GM18951 (cell line): Measurements from ENCODE around the gene RAB44.

ENCODE experiments used
- POLR2A ChIP-seq: IDR thresholded peaks from 4 replicates; pipeline ENCODE4 v1.6.1; 2011; ENCODE audit warnings: mild to moderate bottlenecking; ENCODE audit not compliant: insufficient read length, insufficient read depth; ENCODE audit errors: extremely low read depth
- in situ Hi-C: fragments of 300-500 bp; cut with MboI; formaldehyde crosslinking; loops from one replicate; pipeline ENCODE4 v1.12.0; 2022; ENCODE audit warnings: low sequenced_read_pairs, mixed read lengths, inconsistent platforms; ENCODE audit not compliant: unreplicated experiment

RAB44 gene

DNA sequence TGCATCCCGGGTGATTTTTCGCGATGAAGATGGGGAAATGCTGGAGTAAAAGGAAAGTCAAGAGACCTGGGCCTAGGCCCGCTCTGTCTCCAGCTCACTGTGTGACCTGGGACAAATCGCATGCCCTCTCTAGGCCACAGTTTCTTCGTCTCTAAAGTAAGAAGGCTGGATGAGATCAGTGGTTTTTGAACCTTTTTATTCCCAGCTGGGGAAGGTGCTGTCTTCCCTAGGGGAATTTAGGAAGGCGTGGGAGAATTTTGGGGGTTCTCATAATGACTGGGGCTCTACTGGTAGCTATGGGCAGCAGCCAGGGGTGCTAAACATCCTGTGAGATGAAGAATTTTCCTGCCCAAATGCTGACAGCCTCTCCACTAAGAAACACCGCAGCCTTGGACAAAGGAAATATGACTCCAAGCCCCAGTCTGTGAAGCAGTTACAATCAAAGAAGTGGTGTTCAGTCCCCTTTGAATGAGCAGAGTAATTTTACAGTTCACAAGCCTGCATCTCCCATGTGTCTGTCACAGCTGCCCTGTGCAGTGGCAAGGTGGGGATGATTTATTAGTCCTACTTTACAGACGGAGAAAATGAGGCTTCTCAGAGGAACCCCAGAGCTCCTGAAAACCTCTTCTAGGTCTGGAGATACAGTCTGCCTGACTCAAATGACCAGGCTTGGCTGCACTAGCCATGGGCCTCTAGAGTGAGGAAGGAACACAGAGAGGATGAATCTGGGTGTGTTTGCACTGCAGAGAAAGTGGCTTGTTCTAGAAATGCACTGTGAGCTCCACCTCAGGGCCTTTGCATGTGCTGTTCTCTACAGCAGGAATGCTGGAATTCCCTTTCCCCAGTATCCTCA, 57.2 kb downstream of the RAB44 start:
- in situ Hi-C loops = loop anchor here (10.0 kb wide), 1 partner anchor 130 kb away; no protein-coding TSS in a partner anchor
- TF ChIP-seq POLR2A = no peak

DNA sequence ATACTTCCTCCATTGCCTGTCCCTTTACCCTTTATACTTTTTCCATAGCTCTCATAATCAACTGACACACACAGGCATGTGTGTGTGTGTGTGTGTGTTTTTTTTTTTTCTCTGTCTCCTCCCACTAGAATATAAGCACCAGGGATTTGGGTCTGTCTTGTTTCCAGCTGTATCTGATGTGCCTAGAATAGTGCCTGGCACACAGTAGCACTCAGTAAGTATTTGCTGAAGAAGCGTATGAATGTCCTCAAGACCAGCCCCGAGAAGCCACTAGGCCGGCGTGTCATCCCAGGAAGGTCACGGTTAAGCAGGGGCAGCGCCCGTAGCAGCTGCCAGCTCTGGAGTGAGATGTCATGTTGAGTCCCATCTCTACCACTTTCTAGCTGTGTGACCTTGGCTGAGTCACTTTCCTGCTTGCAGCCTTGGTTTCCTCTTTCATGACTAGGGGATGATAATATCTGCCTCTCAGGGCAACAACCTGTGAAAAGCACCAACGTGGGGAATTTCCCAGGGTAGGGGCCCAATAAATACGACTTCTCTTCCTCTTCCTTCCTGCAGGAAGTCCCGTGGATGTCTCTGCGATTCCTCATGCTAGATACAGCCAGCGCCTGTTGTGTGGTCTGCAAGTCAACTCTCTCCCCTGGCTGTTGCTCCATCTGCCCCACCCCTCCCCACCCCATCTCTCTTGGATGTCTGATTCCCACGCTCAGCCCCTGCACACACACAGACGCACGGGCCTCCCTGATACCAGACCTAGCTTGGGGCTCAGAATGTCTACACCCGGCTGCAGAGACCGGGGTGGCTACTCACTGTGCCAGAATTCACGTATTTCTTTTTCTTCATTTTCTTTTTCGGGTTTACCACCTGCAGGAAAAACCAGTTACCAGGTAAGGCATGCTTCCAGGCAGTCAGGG, 58.1 kb downstream of the RAB44 start:
- in situ Hi-C loops = loop anchor here (10.0 kb wide), 1 partner anchor 131 kb away; no protein-coding TSS in a partner anchor
- peak; percentile 44 for TF ChIP-seq POLR2A

DNA sequence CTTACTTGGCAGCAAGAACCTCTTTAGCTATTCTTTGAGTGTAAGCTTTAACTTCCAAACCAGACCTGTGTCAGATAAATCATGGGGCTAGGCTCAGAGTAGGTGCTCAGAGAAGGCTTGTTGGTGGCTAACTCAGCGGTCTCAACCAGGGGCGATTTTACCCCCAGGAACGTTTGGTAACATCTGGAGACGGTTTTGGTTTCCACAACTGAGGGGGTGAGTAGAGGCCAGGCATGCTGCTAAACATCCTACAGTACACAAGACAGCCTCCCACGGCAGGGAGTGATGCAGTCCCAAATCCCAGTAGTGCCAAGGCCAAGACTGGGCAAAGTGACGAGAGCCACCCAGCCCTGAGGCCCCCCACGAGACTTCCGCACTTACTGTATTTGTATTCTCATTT, 59.2 kb downstream of the RAB44 start:
- peak; percentile 40 for TF ChIP-seq POLR2A
- in situ Hi-C loops = loop anchor here (10.0 kb wide), 1 partner anchor 132 kb away; no protein-coding TSS in a partner anchor

- in situ Hi-C loops = loop anchor here (10.0 kb wide), 1 partner anchor 132 kb away; no protein-coding TSS in a partner anchor
- no peak for TF ChIP-seq POLR2A
These were observed 59.6 kb downstream of the RAB44 start for GRCh38 chr6:36757206-36757605.

DNA sequence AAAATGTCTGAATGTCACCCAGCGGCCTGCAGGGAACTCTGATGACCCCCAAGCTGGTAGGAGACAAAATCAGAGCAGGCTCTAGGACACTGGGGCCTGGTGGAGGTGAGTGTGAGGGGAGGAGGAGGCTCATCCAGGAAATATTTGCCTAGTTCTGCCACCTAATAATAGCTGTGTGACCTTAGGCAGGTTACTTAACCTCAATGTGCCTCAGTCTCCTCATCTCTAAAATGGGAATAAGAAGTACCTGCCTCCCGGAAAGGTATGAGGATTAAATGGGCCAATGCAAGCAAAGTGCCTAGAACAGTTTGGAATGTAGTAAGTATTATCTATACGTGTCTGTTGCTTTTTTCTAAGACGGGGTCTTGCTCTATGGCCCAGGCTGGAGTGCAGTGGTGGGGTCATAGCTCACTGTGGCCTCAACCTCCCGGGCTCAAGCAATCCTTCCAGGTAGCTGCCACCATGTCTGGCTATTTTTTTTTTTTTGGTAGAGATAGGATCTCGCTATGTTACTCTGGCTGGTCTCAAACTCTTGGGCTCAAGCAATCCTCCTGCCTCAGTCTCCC, 60.4 kb downstream of the RAB44 start:
- no peak for TF ChIP-seq POLR2A
- in situ Hi-C loops = loop anchor here (10.0 kb wide), 1 partner anchor 133 kb away; no protein-coding TSS in a partner anchor

DNA sequence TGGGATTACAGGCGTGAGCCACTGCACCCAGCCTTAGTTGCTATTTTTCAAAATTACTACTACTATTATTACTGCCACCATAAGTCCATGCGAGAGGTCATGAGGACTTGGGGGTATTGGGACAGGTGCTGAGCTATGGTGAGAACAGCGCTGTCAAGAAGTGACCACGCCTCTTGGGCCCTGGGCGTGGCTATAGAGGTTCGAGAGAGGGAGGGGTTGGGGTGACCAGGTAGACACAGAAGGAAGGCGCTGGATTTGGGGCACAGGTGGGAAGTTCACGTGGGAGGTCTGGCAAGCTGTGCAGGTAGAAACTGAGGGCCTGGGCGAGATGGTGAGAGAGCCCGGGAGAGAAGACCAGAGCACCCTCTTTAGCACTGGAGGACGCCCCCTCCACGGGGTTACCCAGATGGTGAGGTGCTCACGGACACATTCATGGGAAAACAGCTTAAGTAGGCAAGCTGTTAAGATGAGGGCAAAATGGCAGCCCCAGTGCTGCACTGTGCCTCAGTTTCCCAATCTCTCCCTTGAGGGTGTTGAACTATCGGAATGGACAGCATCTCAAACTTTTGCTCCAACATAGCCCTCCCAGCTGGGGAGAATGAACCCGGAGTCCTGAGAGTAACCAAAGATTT, 61.0 kb downstream of the RAB44 start:
- no peak for TF ChIP-seq POLR2A
- in situ Hi-C loops = loop anchor here (10.0 kb wide), 1 partner anchor 134 kb away; no protein-coding TSS in a partner anchor

- in situ Hi-C loops = loop anchor here (10.0 kb wide), 1 partner anchor 134 kb away; no protein-coding TSS in a partner anchor
- no peak for TF ChIP-seq POLR2A
These were observed 61.6 kb downstream of the RAB44 start for GRCh38 chr6:36759148-36759759.

DNA sequence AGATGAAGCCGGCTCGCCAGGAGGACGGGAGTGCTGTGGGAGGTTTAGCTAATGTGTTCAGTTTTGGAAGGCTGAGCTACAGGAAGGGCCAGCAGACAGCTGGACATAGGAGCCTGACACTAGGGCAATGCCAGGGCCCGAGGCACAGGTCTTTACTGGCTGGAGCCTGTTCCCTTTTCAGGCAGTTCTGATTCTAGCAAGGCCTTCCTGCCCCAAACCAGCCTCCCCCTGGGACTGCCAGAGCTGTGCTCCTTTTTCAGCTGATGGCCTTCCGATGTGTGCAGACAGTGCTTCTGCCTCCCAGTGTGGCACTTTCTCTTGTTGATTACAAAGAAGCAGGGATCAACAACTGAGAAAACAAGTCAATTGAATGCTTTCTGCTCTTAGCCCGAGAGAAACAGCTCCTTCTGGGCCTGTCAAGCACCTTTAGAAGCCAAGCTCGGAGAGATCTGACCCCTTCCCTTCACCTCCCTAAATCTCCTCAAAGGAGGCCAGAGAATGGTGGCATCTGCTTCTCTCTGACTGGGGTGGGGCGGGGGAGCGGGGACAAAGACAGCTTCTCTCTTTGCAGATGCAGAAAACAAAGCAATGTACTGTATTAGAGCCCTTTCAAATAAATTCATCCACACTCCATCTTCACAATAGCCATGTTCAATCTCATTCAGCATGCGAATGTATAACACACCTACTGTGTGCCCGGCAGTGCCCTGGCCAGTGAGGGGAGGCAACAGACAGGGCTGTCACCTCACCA, 63.2 kb downstream of the RAB44 start:
- TF ChIP-seq POLR2A = no peak
- in situ Hi-C loops = no loop called here

GRCh38 chr6:36762123-36762522, 64.5 kb downstream of the RAB44 start:
- in situ Hi-C loops = no loop called here
- no peak for TF ChIP-seq POLR2A

- TF ChIP-seq POLR2A = no peak
- in situ Hi-C loops = no loop called here
These were observed 67.6 kb downstream of the RAB44 start for GRCh38 chr6:36765190-36765589.

DNA sequence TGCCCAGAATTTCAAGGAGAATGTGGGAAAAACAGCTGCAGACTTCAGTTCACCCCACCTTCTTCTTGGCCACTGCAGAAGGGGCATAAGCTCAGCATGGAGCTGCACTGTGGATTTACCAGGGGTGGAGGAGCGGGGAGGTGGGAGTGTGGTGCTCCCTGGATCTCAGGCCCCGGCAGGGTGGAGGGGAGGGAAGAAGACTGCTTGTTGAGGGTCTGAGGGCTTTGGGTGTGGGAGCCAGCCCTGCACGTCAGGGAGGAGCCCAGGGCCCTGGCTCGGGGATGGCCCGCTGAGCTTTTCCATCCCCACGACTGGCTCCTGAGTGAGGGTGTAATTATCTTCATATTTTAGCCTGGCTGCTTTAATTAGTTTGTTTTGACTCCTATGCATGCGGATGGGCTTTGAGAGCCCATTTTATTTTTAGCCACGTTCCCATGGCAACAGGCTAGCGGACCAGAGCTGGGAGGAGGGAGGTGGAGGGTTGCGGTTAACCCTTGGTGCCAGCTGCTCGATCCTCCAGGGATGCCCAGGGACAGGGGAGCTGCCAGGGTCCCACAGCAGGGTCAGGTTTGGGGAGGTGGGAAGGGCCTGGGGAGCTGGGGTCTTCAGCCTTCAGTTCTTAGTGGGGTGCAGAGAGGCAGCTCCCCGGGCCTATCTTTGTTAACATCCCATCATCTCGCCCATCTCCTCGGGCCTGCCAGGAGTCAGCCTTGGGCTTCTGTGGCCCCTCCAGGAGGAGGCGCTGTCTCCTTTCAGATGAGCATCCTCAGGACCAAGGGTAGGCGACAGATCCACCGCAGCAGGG, 68.2 kb downstream of the RAB44 start:
- TF ChIP-seq POLR2A = no peak
- in situ Hi-C loops = no loop called here
